K562 (cell line): ENCODE measurements around the gene DPEP1. TPM values are rescaled to one million over a fixed set of nuclear protein-coding genes. Genes with fewer than 3 reads are reported as not detected.
A peak's percentile ranks its signal among the peaks of the same experiment; 100 is the strongest.

Experiments used
- CCAR2 ChIP-seq: fragments of 200-400 bp; formaldehyde crosslinking; IDR thresholded peaks from 2 replicates; pipeline ENCODE4 v1.6.1; 2017; ENCODE audit warnings: mild to moderate bottlenecking, low read depth, low read length
- CSDE1 ChIP-seq, 2 experiments: fragments of 450-650 bp; IDR thresholded peaks; 2 replicates each; pipeline ENCODE4 v1.6.1; 2016; ENCODE audit warnings: mild to moderate bottlenecking in 1 of 2
- CTBP1 ChIP-seq: fragments of 450-650 bp; IDR thresholded peaks from 2 replicates; pipeline ENCODE4 v1.6.1; 2016; ENCODE audit warnings: borderline replicate concordance
- DDX20 ChIP-seq: fragments of 450-650 bp; IDR thresholded peaks from 2 replicates; pipeline ENCODE4 v1.6.1; 2016; ENCODE audit warnings: missing genetic modification characterization, low read depth, mild to moderate bottlenecking, missing compliant biosample characterization, moderate library complexity
- ELF2 ChIP-seq: fragments of 250-450 bp; sonication (Bioruptor Pico); IDR thresholded peaks from 2 replicates; pipeline ENCODE4 v1.5.0; 2021; ENCODE audit warnings: mild to moderate bottlenecking
- FOXJ3 ChIP-seq: sonication (generic); formaldehyde crosslinking; IDR thresholded peaks from 2 replicates; pipeline ENCODE4 v1.4.0; 2020; ENCODE audit warnings: mild to moderate bottlenecking, missing genetic modification reagents
- KLF1 ChIP-seq: fragments of 450-650 bp; IDR thresholded peaks from 2 replicates; pipeline ENCODE4 v1.6.1; 2016; ENCODE audit warnings: missing genetic modification characterization, missing compliant biosample characterization
- NCOA1 ChIP-seq: fragments of 450-650 bp; IDR thresholded peaks from 2 replicates; pipeline ENCODE4 v1.6.1; 2016; ENCODE audit warnings: low read depth
- PCBP2 ChIP-seq: fragments of 200-400 bp; formaldehyde crosslinking; IDR thresholded peaks from 2 replicates; pipeline ENCODE4 v1.6.1; 2018; ENCODE audit warnings: low read length, low read depth, mild to moderate bottlenecking, moderate library complexity; ENCODE audit not compliant: poor library complexity, severe bottlenecking
- PHB ChIP-seq: fragments of 250-450 bp; sonication (Bioruptor Pico); IDR thresholded peaks from 2 replicates; pipeline ENCODE4 v1.5.0; 2021
- RBM14 ChIP-seq: fragments of 200-400 bp; formaldehyde crosslinking; IDR thresholded peaks from 2 replicates; pipeline ENCODE4 v1.6.1; 2018; ENCODE audit warnings: low read depth, mild to moderate bottlenecking, low read length, moderate library complexity, borderline replicate concordance; ENCODE audit not compliant: insufficient read depth
- ZBTB9 ChIP-seq: fragments of 450-650 bp; formaldehyde crosslinking; IDR thresholded peaks from 2 replicates; pipeline ENCODE4 v1.4.0; 2020; ENCODE audit warnings: mild to moderate bottlenecking, moderate library complexity
- ZNF133 ChIP-seq: fragments of 250-450 bp; sonication (Bioruptor Pico); IDR thresholded peaks from 2 replicates; pipeline ENCODE4 v1.4.0; 2020; ENCODE audit warnings: mild to moderate bottlenecking
- ZNF165 ChIP-seq: fragments of 250-450 bp; sonication (Bioruptor Pico); IDR thresholded peaks from 2 replicates; pipeline ENCODE4 v1.4.0; 2020; ENCODE audit warnings: borderline replicate concordance
- ZNF354B ChIP-seq: fragments of 250-450 bp; sonication (Bioruptor Pico); IDR thresholded peaks from 2 replicates; pipeline ENCODE4 v1.4.0; 2020
- ZNF551 ChIP-seq: fragments of 250-450 bp; sonication (Bioruptor Pico); IDR thresholded peaks from 2 replicates; pipeline ENCODE4 v1.5.0; 2021; ENCODE audit warnings: mild to moderate bottlenecking, moderate library complexity
- ZNF764 ChIP-seq: fragments of 250-450 bp; sonication (Bioruptor Pico); IDR thresholded peaks from 2 replicates; pipeline ENCODE4 v1.4.0; 2020; ENCODE audit warnings: low read depth, mild to moderate bottlenecking, moderate library complexity
- ZNF780A ChIP-seq: fragments of 250-450 bp; sonication (Bioruptor Pico); IDR thresholded peaks from 2 replicates; pipeline ENCODE4 v1.5.0; 2021; ENCODE audit warnings: mild to moderate bottlenecking
- ZSCAN29 ChIP-seq: fragments of 450-650 bp; IDR thresholded peaks from 2 replicates; pipeline ENCODE4 v1.6.1; 2017
- polyA plus RNA-seq, 8 experiments: library from polyadenylated mRNA; depleted of rRNA in 4 of 8; stranded (reverse) in 5 of 8; unstranded in 3 of 8; fragments of >200 nt; fragmentation: Nextera tagmentation in 2 of 8; fragmentation: Illumina TruSeq in 1 of 8; extraction: Ambion mirVana in 2 of 8; extraction: Trizol in 1 of 8; gene quantifications; 2 replicates each; pipeline versions ENCODE4 v1.2.1 to v1.2.3, GENCODE V29; 2011 to 2014; ENCODE audit warnings: inconsistent platforms in 1 of 8, missing spikeins in 1 of 8
- total RNA-seq, 7 experiments: library from RNA; depleted of rRNA in 6 of 7; stranded (reverse); fragments of >200 nt in 6 of 7; fragmentation: Illumina TruSeq in 2 of 7; extraction: Trizol in 2 of 7; gene quantifications; 2 replicates each; pipeline versions ENCODE4 v1.2.1 to v1.2.3, GENCODE V29; 2011 to 2021; ENCODE audit warnings: low replicate concordance in 1 of 7
- TF ChIP-seq, protein P1 (sequence below): sonication (generic); formaldehyde crosslinking; IDR thresholded peaks from 2 replicates; pipeline ENCODE4 v1.8.1; 2023; ENCODE audit warnings: mild to moderate bottlenecking, missing genetic modification reagents
- TF ChIP-seq, protein P2 (sequence below): fragments of 250-450 bp; sonication (Bioruptor Pico); IDR thresholded peaks from 2 replicates; pipeline ENCODE4 v1.4.0; 2020; ENCODE audit warnings: borderline replicate concordance

Gene DPEP1
- total and polyA plus RNA-seq, 9 of the 15 experiments (the other 6 are each of a cell fraction or from before 2014, with no cell fraction given), result 0.14 to 0.31 (median 0.20) TPM; not detected in 6

GRCh38 chr16:89657442-89658220, 44.2 kb downstream of the DPEP1 start, which contains the start of the genes CHMP1A and SPATA33 (continued):
- TF ChIP-seq, protein P1, sequence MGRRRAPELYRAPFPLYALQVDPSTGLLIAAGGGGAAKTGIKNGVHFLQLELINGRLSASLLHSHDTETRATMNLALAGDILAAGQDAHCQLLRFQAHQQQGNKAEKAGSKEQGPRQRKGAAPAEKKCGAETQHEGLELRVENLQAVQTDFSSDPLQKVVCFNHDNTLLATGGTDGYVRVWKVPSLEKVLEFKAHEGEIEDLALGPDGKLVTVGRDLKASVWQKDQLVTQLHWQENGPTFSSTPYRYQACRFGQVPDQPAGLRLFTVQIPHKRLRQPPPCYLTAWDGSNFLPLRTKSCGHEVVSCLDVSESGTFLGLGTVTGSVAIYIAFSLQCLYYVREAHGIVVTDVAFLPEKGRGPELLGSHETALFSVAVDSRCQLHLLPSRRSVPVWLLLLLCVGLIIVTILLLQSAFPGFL (CRISPR knock-in tag), result no peak
- TF ChIP-seq NCOA1, result no peak; the same call in 1 of the 2 replicates
- TF ChIP-seq DDX20, result no peak
- no peak for TF ChIP-seq FOXJ3 (CRISPR knock-in tag)
- no peak for TF ChIP-seq ZNF551
- TF ChIP-seq ZNF764 (CRISPR knock-in tag), result no peak
- TF ChIP-seq CTBP1, result peak; percentile 63
- TF ChIP-seq ZNF165 (CRISPR knock-in tag), result no peak
- TF ChIP-seq PHB (CRISPR knock-in tag), result peak; percentile 55; the same call in 1 of the 2 replicates
- TF ChIP-seq, protein P2, sequence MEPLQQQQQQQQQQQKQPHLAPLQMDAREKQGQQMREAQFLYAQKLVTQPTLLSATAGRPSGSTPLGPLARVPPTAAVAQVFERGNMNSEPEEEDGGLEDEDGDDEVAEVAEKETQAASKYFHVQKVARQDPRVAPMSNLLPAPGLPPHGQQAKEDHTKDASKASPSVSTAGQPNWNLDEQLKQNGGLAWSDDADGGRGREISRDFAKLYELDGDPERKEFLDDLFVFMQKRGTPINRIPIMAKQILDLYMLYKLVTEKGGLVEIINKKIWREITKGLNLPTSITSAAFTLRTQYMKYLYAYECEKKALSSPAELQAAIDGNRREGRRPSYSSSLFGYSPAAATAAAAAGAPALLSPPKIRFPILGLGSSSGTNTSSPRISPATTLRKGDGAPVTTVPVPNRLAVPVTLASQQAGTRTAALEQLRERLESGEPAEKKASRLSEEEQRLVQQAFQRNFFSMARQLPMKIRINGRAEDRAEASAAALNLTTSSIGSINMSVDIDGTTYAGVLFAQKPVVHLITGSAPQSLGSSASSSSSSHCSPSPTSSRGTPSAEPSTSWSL, result 0 out of 2 replicates have a peak, but pooled peaks have one; percentile 39
- TF ChIP-seq ZNF133 (CRISPR knock-in tag), result no peak
- no peak for TF ChIP-seq PCBP2
- TF ChIP-seq ZNF354B (CRISPR knock-in tag), result no peak
- TF ChIP-seq CSDE1 (IDR thresholded peaks at IDR 0.05), result peak in 1 of 2 experiments; percentile 76; a peak in 2 of 4 replicates
- peak; percentile 97 for TF ChIP-seq ELF2 (CRISPR knock-in tag)
- TF ChIP-seq KLF1 (tag), result peak; percentile 91
- TF ChIP-seq CCAR2, result no peak
- TF ChIP-seq ZSCAN29, result no peak
- peak; percentile 43; the same call in 1 of the 2 replicates for TF ChIP-seq ZBTB9 (CRISPR knock-in tag)
- TF ChIP-seq RBM14, result no peak
- TF ChIP-seq ZNF780A (CRISPR knock-in tag), result no peak
